Heart right ventricle (tissue), 16 donors: ENCODE results near the gene C11orf65. TPM values are rescaled to one million over a fixed set of nuclear protein-coding genes. Genes with fewer than 3 reads are reported as not detected.

Source experiments
- ATAC-seq, 8 donors: fragments of 200-7000 bp; cut with Tn5 transposase; one replicate each; pipeline ENCODE4 v1.9.1; 2020; ENCODE audit warnings: mild to moderate bottlenecking in 8 of 8, moderate library complexity in 8 of 8, moderate number of reproducible peaks in 1 of 8
- DNase-seq, 2 donors: peaks; one replicate each; pipeline ENCODE4 v3.0.0-alpha.2; 2020
- H3K27ac ChIP-seq, 10 donors: fragments of 200-600 bp; sonication (generic) in 2 of 10; one replicate each; pipeline versions ENCODE4 v1.5.0 to v1.8.0; 2020 to 2022; ENCODE audit warnings: mild to moderate bottlenecking in 3 of 10
- H3K27me3 ChIP-seq, 7 donors: fragments of 200-600 bp; one replicate each; pipeline ENCODE4 v1.8.0; 2021 to 2022; ENCODE audit warnings: mild to moderate bottlenecking in 2 of 7
- H3K36me3 ChIP-seq, 9 donors: fragments of 200-600 bp; sonication (generic) in 1 of 9; one replicate each; pipeline versions ENCODE4 v1.5.0 to v1.8.0; 2020 to 2022; ENCODE audit warnings: mild to moderate bottlenecking in 2 of 9
- H3K4me1 ChIP-seq, 9 donors: fragments of 200-600 bp; sonication (generic) in 1 of 9; one replicate each; pipeline versions ENCODE4 v1.5.0 to v1.8.0; 2020 to 2022; ENCODE audit warnings: mild to moderate bottlenecking in 4 of 9
- H3K4me3 ChIP-seq, 10 donors: fragments of 200-600 bp; sonication (generic) in 2 of 10; one replicate each; pipeline versions ENCODE4 v1.5.0 to v1.8.0; 2020 to 2022; ENCODE audit warnings: mild to moderate bottlenecking in 7 of 10, moderate library complexity in 2 of 10
- H3K9me3 ChIP-seq, 11 donors: fragments of 200-600 bp in 10 of 11; sonication (generic) in 2 of 11; one replicate each; pipeline versions ENCODE4 v1.5.0 to v1.8.0; 2013 to 2022; ENCODE audit warnings: mild to moderate bottlenecking in 2 of 11, control low read depth in 1 of 11, moderate library complexity in 1 of 11
- CTCF ChIP-seq, 9 donors: fragments of 200-600 bp; sonication (generic) in 2 of 9; IDR thresholded peaks; one replicate each; pipeline versions ENCODE4 v1.5.0 to v1.8.0; 2021 to 2022; ENCODE audit warnings: antibody characterized with exemption in 9 of 9, mild to moderate bottlenecking in 5 of 9, moderate library complexity in 1 of 9
- WGBS, 2 donors: extraction: QIAGEN DNeasy Blood & Tissue Kit; methylation state at CpG; one replicate each; pipeline ENCODE4 v1.1.7; 2013; ENCODE audit warnings: inconsistent platforms in 1 of 2; 5-methylcytosine and 5-hydroxymethylcytosine counted together
- intact Hi-C, 10 donors: fragments of 100-400 bp; cut with DNase I; formaldehyde crosslinking; loops; one replicate each; pipeline versions ENCODE4 v1.11.1 to v1.14.2; 2022
- polyA plus RNA-seq, 2 donors: library from polyadenylated mRNA; stranded (reverse); fragments of 200-250 nt; gene quantifications; one replicate each; pipeline ENCODE4 v1.2.3, GENCODE V29; 2013
- total RNA-seq, 10 donors: library from RNA; stranded (reverse); fragmentation: NEBNext Ultra II Directional in 3 of 10; extraction: Animal tissue kit (Norgen Biotek cat#: 25700) in 3 of 10; gene quantifications; one replicate each; pipeline versions ENCODE4 v1.2.1 to v1.2.4, GENCODE V29; 2021 to 2023
- donor health status: Arrhythmogenic right ventricular cardiomyopathy.
- donor health status: ischemic (EF 13 %, LVEDD 7.1; RV severe dilation, severe dysfunction).
- donor health status: healthy with polysubstance abuse.
- donor health status: DM: no; HTN: yes; CAD: no.
- donor health status: DM: no; HTN: no; CAD: no.
- donor health status: ischemic (EF 25% LVEDD 6.9; RV normal size, moderate dysfunction).
- donor health status: ischemic (EF 25% LVEDD 5.7; RV mildly dilated, moderate dysfunction).
- donor health status: healthy.
- donor health status: DM: yes; HTN: yes; CAD: no.
- donor health status: Ischemic cardiomyopathy.
- donor health status: ischemic (EF 35%, LVEDD 5.7; RV mildly dilated, moderate dysfunction).
- donor health status: nonischemic (EF 11% LVEDD 7.7; RV severe dilation, severe dysfunction).
- donor health status: DM: yes; HTN: yes; CAD: no.
- donor health status: PGD.
- donor health status: ischemic (EF 29% LVEDD 5.4; RV normal size, mild dysfunction).
- donor health status: nonischemic (EF 23%, LVEDD 6.1; RV moderate dilation, normal function).

C11orf65 gene
- total and polyA plus RNA-seq, 12 donors: 0.16 to 1.6 (median 1.1) TPM; not detected in 1

GRCh38 chr11:108496643-108497256 lies 29.4 kb upstream of the C11orf65 start:
- DNase-seq: no peak
- TF ChIP-seq CTCF (IDR thresholded peaks at IDR 0.05): no peak
- Histone ChIP-seq H3K36me3 (no peaks in the 10 kb centered on the region), H3K4me3 (peak overlapping the region in 9 of 10 donors; percentile 64 to 83 (median 77)), H3K9me3 (no peaks in the 10 kb centered on the region), H3K27me3 (no peaks in the 10 kb centered on the region), H3K4me1 (peaks cover 3 to 22% (median 18%) of the 10 kb centered on the region in 9 donors), H3K27ac (peak overlapping the region in 9 of 10 donors; percentile 92 to 100 (median 95))
- intact Hi-C loops: loop anchor here in 5 of 10 donors (1.0 to 10.0 kb wide), 6 partner anchors 29 to 272 kb away; partner anchors contain the start of genes C11orf65 (in 2 of the 5), ATM (in 1 of the 5), DDX10 (in 1 of the 5) and NPAT (in 1 of the 5)
- no peak for ATAC-seq
- 88% methylated on average over 7 of the region's 7 CpGs for WGBS, 2 donors

- Histone ChIP-seq H3K36me3 (peaks cover 0 to 8% (median 0%) of the 10 kb centered on the region in 9 donors), H3K4me3 (no peak overlapping the region), H3K4me1 (peaks cover 3 to 22% (median 18%) of the 10 kb centered on the region in 9 donors), H3K27ac (no peak overlapping the region), H3K27me3 (no peaks in the 10 kb centered on the region), H3K9me3 (no peaks in the 10 kb centered on the region)
- WGBS, 2 donors: 97 to 100% methylated on average over 3 of the region's 3 CpGs
- ATAC-seq: no peak
- DNase-seq: no peak
- intact Hi-C loops: loop anchor here in 5 of 10 donors (5.0 to 10.0 kb wide), 4 partner anchors 149 to 271 kb away; partner anchors contain the start of genes ATM (in 1 of the 5), DDX10 (in 1 of the 5) and NPAT (in 1 of the 5)
- TF ChIP-seq CTCF (IDR thresholded peaks at IDR 0.05): no peak
Observed at GRCh38 chr11:108495326-108495725, 28.0 kb upstream of the C11orf65 start.

GRCh38 chr11:108494182-108494581 lies 26.9 kb upstream of the C11orf65 start:
- no peak overlapping the region for H3K4me3 ChIP-seq
- H3K9me3 ChIP-seq: no peaks in the 10 kb centered on the region
- H3K27me3 ChIP-seq: no peaks in the 10 kb centered on the region
- intact Hi-C loops: loop anchor here in 5 of 10 donors (10.0 kb wide), 3 partner anchors 151 to 269 kb away; partner anchors contain the start of genes ATM (in 1 of the 5), DDX10 (in 1 of the 5) and NPAT (in 1 of the 5)
- ATAC-seq (no peak), DNase-seq (no peak)
- no peak overlapping the region for H3K27ac ChIP-seq
- no peak for TF ChIP-seq CTCF (IDR thresholded peaks at IDR 0.05)
- 31 to 41% methylated on average over 6 of the region's 6 CpGs for WGBS, 2 donors
- H3K4me1 ChIP-seq: peaks cover 3 to 22% (median 18%) of the 10 kb centered on the region in 9 donors
- peaks cover 0 to 19% (median 0%) of the 10 kb centered on the region in 9 donors for H3K36me3 ChIP-seq

- WGBS, 2 donors: 92 to 97% methylated on average over 3 of the region's 3 CpGs
- H3K4me3 ChIP-seq: no peak overlapping the region
- H3K9me3 ChIP-seq: no peaks in the 10 kb centered on the region
- no peak for ATAC-seq
- H3K36me3 ChIP-seq: peaks cover 0 to 42% (median 0%) of the 10 kb centered on the region in 9 donors
- intact Hi-C loops: loop anchor here in 5 of 10 donors (10.0 kb wide), 3 partner anchors 153 to 267 kb away; partner anchors contain the start of genes ATM (in 1 of the 5), DDX10 (in 1 of the 5) and NPAT (in 1 of the 5)
- DNase-seq: no peak
- TF ChIP-seq CTCF (IDR thresholded peaks at IDR 0.05): no peak
- no peak overlapping the region for H3K27ac ChIP-seq
- H3K27me3 ChIP-seq: no peaks in the 10 kb centered on the region
- H3K4me1 ChIP-seq: peaks cover 0 to 18% (median 6%) of the 10 kb centered on the region in 9 donors
Observed at GRCh38 chr11:108491936-108492335, 24.6 kb upstream of the C11orf65 start.
